GM18508 (cell line): ENCODE measurements around the gene MCU.
"Not testable (repeated sequence)": the region's sequence is repeated elsewhere in the genome, so short reads cannot be mapped to it uniquely, and the experiment has no call there.

ENCODE experiments used
- ATAC-seq: cut with Tn5 transposase; IDR thresholded peaks from one replicate; pipeline ENCODE4 v1.9.1; 2021; ENCODE audit warnings: moderate number of reproducible peaks; ENCODE audit not compliant: insufficient read depth, unreplicated experiment

The MCU gene

GRCh38 chr10:72720814-72721660 lies 29.1 kb downstream of the MCU start:
- ATAC-seq = no peak

- ATAC-seq = no peak
Observed at GRCh38 chr10:72727130-72727529, 35.2 kb downstream of the MCU start.

GRCh38 chr10:72728462-72728861 lies 36.5 kb downstream of the MCU start:
- no peak for ATAC-seq

GRCh38 chr10:72729528-72729927 lies 37.6 kb downstream of the MCU start:
- peak; percentile 53 for ATAC-seq

GRCh38 chr10:72730479-72730878 lies 38.5 kb downstream of the MCU start:
- no peak for ATAC-seq

- no peak for ATAC-seq
Observed at GRCh38 chr10:72731916-72732419, 40.0 kb downstream of the MCU start.

- no peak for ATAC-seq
Observed at GRCh38 chr10:72732521-72732920, 40.6 kb downstream of the MCU start.

- ATAC-seq = no peak
Observed at GRCh38 chr10:72733989-72734388, 42.0 kb downstream of the MCU start.

- no peak for ATAC-seq
Observed at GRCh38 chr10:72735288-72735936, 43.5 kb downstream of the MCU start.

- no peak for ATAC-seq
Observed at GRCh38 chr10:72736176-72736827, 44.4 kb downstream of the MCU start.

- ATAC-seq = no peak
Observed at GRCh38 chr10:72736828-72737220, 44.9 kb downstream of the MCU start.

- ATAC-seq = not testable (repeated sequence)
Observed at GRCh38 chr10:72737357-72737756, 45.4 kb downstream of the MCU start.

GRCh38 chr10:72738486-72738885 lies 46.5 kb downstream of the MCU start:
- no peak for ATAC-seq

GRCh38 chr10:72740528-72740927 lies 48.6 kb downstream of the MCU start:
- no peak for ATAC-seq

GRCh38 chr10:72742092-72742491 lies 50.1 kb downstream of the MCU start:
- ATAC-seq = no peak

- no peak for ATAC-seq
Observed at GRCh38 chr10:72742797-72743196, 50.9 kb downstream of the MCU start.

GRCh38 chr10:72744566-72744965 lies 52.6 kb downstream of the MCU start:
- ATAC-seq = no peak

GRCh38 chr10:72746426-72747363 lies 54.8 kb downstream of the MCU start:
- no peak for ATAC-seq

GRCh38 chr10:72747521-72747920 lies 55.6 kb downstream of the MCU start:
- ATAC-seq = no peak

GRCh38 chr10:72753760-72754231 lies 61.9 kb downstream of the MCU start:
- no peak for ATAC-seq
